IMR-90 (cell line): ENCODE data around the gene LARP1. TPM values are rescaled to one million over a fixed set of nuclear protein-coding genes. Genes with fewer than 3 reads are reported as not detected.

Experiments
- ATAC-seq: fragments of 200-7000 bp; cut with Tn5 transposase; 2 replicates; pipeline ENCODE4 v1.9.1; 2020; ENCODE audit warnings: low read depth, mild to moderate bottlenecking, moderate library complexity
- BruUV-seq: library from RNA; stranded (reverse); fragments of 400-500 nt; replicated peaks from 2 replicates; lab custom pipeline; 2021; lab: Mats Ljungman, UMichigan
- CTCF ChIA-PET: fragments of 300-600 bp; formaldehyde crosslinking; extraction: SDS; loops from one replicate; lab custom pipeline; 2021; ENCODE audit warnings: antibody characterized with exemption; lab: Yijun Ruan, JAX
- POLR2A ChIA-PET: fragments of 300-600 bp; sonication (Branson Sonifier 250); formaldehyde crosslinking; loops from one replicate; lab custom pipeline; 2022; ENCODE audit warnings: antibody characterized with exemption; ENCODE audit not compliant: unreplicated experiment; lab: Charles Lee
- DNase-seq: peaks from one replicate; pipeline ENCODE4 v3.0.0; 2013
- H2AFZ ChIP-seq: replicated peaks from 2 replicates; pipeline ENCODE3; 2013; ENCODE audit warnings: low read length, mild to moderate bottlenecking; ENCODE audit not compliant: poor library complexity
- H2AK5ac ChIP-seq: 2 replicates; pipeline ENCODE4 v1.6.1; 2013; ENCODE audit warnings: low read depth, low read length, inconsistent platforms
- H2AK9ac ChIP-seq: replicated peaks from 2 replicates; pipeline ENCODE3; 2013; ENCODE audit warnings: mild to moderate bottlenecking, low read depth, low read length, moderate library complexity; ENCODE audit not compliant: poor library complexity
- H2BK120ac ChIP-seq: 2 replicates; pipeline ENCODE4 v1.6.1; 2013; ENCODE audit warnings: low read depth, low read length, inconsistent platforms
- H2BK15ac ChIP-seq: 3 replicates; pipeline ENCODE4 v1.6.1; 2013; ENCODE audit warnings: low read depth, low read length, inconsistent platforms
- H2BK20ac ChIP-seq: 2 replicates; pipeline ENCODE4 v1.6.1; 2013; ENCODE audit warnings: low read depth, mild to moderate bottlenecking, inconsistent platforms, low read length, moderate library complexity
- H2BK5ac ChIP-seq: 2 replicates; pipeline ENCODE4 v1.6.1; 2013; ENCODE audit warnings: mild to moderate bottlenecking, low read depth, low read length, inconsistent platforms; ENCODE audit not compliant: poor library complexity, severe bottlenecking
- H3K14ac ChIP-seq: replicated peaks from 2 replicates; pipeline ENCODE4 v1.6.1; 2013; ENCODE audit warnings: low read depth, low read length, inconsistent platforms
- H3K18ac ChIP-seq: 2 replicates; pipeline ENCODE4 v1.6.1; 2013; ENCODE audit warnings: low read depth, low read length, control low read depth
- H3K23ac ChIP-seq: 2 replicates; pipeline ENCODE4 v1.6.1; 2013; ENCODE audit warnings: low read depth, low read length, inconsistent platforms
- H3K27ac ChIP-seq: 2 replicates; pipeline ENCODE4 v1.5.1; 2013; ENCODE audit warnings: mild to moderate bottlenecking, control low read depth, low read length; ENCODE audit not compliant: insufficient read depth
- H3K27me3 ChIP-seq: 2 replicates; pipeline ENCODE4 v1.6.1; 2013; ENCODE audit warnings: low read length; ENCODE audit not compliant: control insufficient read depth, insufficient read depth
- H3K36me3 ChIP-seq: 2 replicates; pipeline ENCODE4 v1.6.1; 2013; ENCODE audit warnings: low read length, mixed read lengths; ENCODE audit not compliant: control insufficient read depth, insufficient read depth
- H3K4ac ChIP-seq: 2 replicates; pipeline ENCODE4 v1.6.1; 2013; ENCODE audit warnings: low read depth, low read length, inconsistent platforms
- H3K4me1 ChIP-seq: 2 replicates; pipeline ENCODE4 v1.6.1; 2013; ENCODE audit warnings: low read length, mixed read lengths; ENCODE audit not compliant: control insufficient read depth, insufficient read depth
- H3K4me2 ChIP-seq: 2 replicates; pipeline ENCODE4 v1.6.1; 2013; ENCODE audit warnings: low read depth, mild to moderate bottlenecking, control low read depth, low read length, moderate library complexity
- H3K4me3 ChIP-seq: 2 replicates; pipeline ENCODE4 v1.5.1; 2013; ENCODE audit warnings: low read depth, mild to moderate bottlenecking, control low read depth, low read length, moderate library complexity; ENCODE audit not compliant: insufficient read depth
- H3K56ac ChIP-seq: 2 replicates; pipeline ENCODE4 v1.6.1; 2013; ENCODE audit warnings: low read length, inconsistent platforms; ENCODE audit not compliant: insufficient read depth; ENCODE audit errors: extremely low read depth
- H3K79me1 ChIP-seq, 2 experiments: 2 replicates each; pipeline ENCODE4 v1.6.1; 2013; ENCODE audit warnings: low read length in 2 of 2, inconsistent platforms in 1 of 2, low read depth in 1 of 2
- H3K9ac ChIP-seq: 2 replicates; pipeline ENCODE4 v1.6.1; 2013; ENCODE audit warnings: low read depth, low read length, control low read depth
- H3K9me1 ChIP-seq: 2 replicates; pipeline ENCODE4 v1.6.1; 2013; ENCODE audit warnings: low read length, inconsistent platforms; ENCODE audit not compliant: insufficient read depth
- H3K9me3 ChIP-seq: 2 replicates; pipeline ENCODE4 v1.6.1; 2013; ENCODE audit warnings: low read length; ENCODE audit not compliant: control insufficient read depth, insufficient read depth
- H4K20me1 ChIP-seq: 2 replicates; pipeline ENCODE4 v1.6.1; 2013; ENCODE audit warnings: low read length, inconsistent platforms; ENCODE audit not compliant: insufficient read depth
- H4K5ac ChIP-seq: 2 replicates; pipeline ENCODE4 v1.6.1; 2013; ENCODE audit warnings: mild to moderate bottlenecking, low read depth, low read length, control low read depth
- H4K8ac ChIP-seq, 2 experiments: 2 replicates each; pipeline ENCODE4 v1.6.1; 2013; ENCODE audit warnings: low read depth in 2 of 2, low read length in 2 of 2, control low read depth in 1 of 2, inconsistent platforms in 1 of 2
- H4K91ac ChIP-seq: 2 replicates; pipeline ENCODE4 v1.6.1; 2013; ENCODE audit warnings: low read depth, low read length, inconsistent platforms; ENCODE audit not compliant: insufficient read depth
- BHLHE40 ChIP-seq: fragments of 150-350 bp; IDR thresholded peaks from 2 replicates; pipeline ENCODE4 v1.6.1; 2016; ENCODE audit warnings: mild to moderate bottlenecking, low read depth, low read length
- CHD1 ChIP-seq: IDR thresholded peaks from 2 replicates; pipeline ENCODE4 v1.6.1; 2012; ENCODE audit warnings: low read depth, low read length, improper control_type of control experiment
- FOS ChIP-seq: fragments of 150-350 bp; IDR thresholded peaks from 2 replicates; pipeline ENCODE4 v1.6.1; 2016; ENCODE audit warnings: low read depth, low read length
- MAZ ChIP-seq: IDR thresholded peaks from 2 replicates; pipeline ENCODE4 v1.6.1; 2012; ENCODE audit warnings: low read depth, mild to moderate bottlenecking, low read length, improper control_type of control experiment, moderate library complexity, borderline replicate concordance
- MXI1 ChIP-seq: IDR thresholded peaks from 2 replicates; pipeline ENCODE4 v1.6.1; 2012; ENCODE audit warnings: low read depth, mild to moderate bottlenecking, low read length, moderate library complexity, borderline replicate concordance
- POLR2A ChIP-seq: IDR thresholded peaks from 2 replicates; pipeline ENCODE4 v1.6.1; 2012; ENCODE audit warnings: mild to moderate bottlenecking, low read depth, low read length
- RCOR1 ChIP-seq: IDR thresholded peaks from 2 replicates; pipeline ENCODE4 v1.6.1; 2012; ENCODE audit warnings: mild to moderate bottlenecking, low read length, improper control_type of control experiment; ENCODE audit not compliant: insufficient replicate concordance
- SMC3 ChIP-seq: fragments of 150-350 bp; IDR thresholded peaks from 2 replicates; pipeline ENCODE4 v1.6.1; 2016; ENCODE audit warnings: low read depth, mild to moderate bottlenecking, antibody characterized with exemption, low read length, moderate library complexity
- WGBS, 2 experiments: methylation state at CpG; one replicate each; pipeline versions ENCODE4 v1.1.5 to v1.1.7; 2013; ENCODE audit warnings: missing lambda C conversion rate in 2 of 2; ENCODE audit not compliant: insufficient read length in 1 of 2; ENCODE audit errors: extremely low coverage in 2 of 2; 5-methylcytosine and 5-hydroxymethylcytosine counted together
- dilution Hi-C: fragments of 300-500 bp; cut with HindIII; formaldehyde crosslinking; loops from one replicate; pipeline ENCODE4 v1.14.3; 2018; ENCODE audit warnings: low sequenced_read_pairs; ENCODE audit not compliant: unreplicated experiment
- in situ Hi-C: fragments of 300-500 bp; cut with MboI; formaldehyde crosslinking; loops from 3 replicates; pipeline ENCODE4 v1.14.3; 2019; ENCODE audit warnings: low sequenced_read_pairs, inconsistent platforms, mixed read lengths
- intact Hi-C: fragments of 100-400 bp; cut with micrococcal nuclease; formaldehyde crosslinking; loops from 2 replicates; pipeline ENCODE4 v1.10.0; 2022
- polyA plus RNA-seq, 3 experiments: library from polyadenylated mRNA; depleted of rRNA; stranded (reverse); fragments of >200 nt; gene quantifications; 2 replicates each; pipeline ENCODE4 v1.2.3, GENCODE V29; 2012; ENCODE audit warnings: low replicate concordance in 1 of 3
- total RNA-seq: library from RNA; depleted of rRNA; stranded (reverse); fragments of >200 nt; gene quantifications from 2 replicates; pipeline ENCODE4 v1.2.3, GENCODE V29; 2012

LARP1 gene
- total and polyA plus RNA-seq, 2 of the 4 experiments (the other 2 are of a cell fraction) = 47.3 to 77.4 TPM

DNA sequence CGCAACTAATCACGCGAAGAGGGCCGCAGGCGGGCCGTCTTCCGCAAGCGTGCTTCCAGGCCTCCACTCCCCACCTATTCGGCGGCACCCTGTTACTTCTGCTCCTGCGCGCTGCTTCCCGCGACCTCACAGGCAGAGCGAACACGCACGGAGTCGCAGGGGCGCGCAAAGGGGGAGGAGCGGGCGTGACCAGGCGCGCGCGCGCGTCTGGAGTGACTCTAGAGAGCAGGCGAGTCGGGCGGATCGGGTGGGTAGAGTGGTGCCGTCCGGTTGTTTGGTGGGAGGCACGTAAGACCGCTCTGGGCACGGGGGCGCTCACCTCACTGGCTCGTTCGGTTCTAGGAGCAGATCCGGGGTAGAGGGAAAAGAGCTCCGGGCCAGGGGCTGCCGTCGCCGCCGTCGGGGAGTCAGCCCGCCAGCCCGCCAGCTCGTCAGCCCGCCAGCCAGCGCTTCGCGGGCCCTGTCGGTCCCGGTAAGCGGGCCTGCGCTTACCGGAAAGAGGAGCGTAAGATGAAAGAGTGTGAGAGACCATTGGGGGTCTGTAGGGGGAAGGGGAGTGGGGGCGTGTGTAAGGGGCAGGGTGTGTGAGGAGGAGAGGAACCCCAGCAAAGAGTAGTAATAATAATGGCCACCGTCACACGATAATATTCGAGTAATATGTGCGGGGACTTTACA, 103.3 kb downstream of the LARP1 start, which contains the start of gene CNOT8:
CNOT8 (plus strand) TSS at position 331 of the 675 bp plus-strand sequence. CDS start 4,652 bp downstream, outside the sequence.
- Histone ChIP-seq H3K9me3 (no peaks in the 10 kb centered on the region), H3K56ac (peak within 1 kb of the TSS; percentile 99), H3K9me1 (no peaks in the 10 kb centered on the region), H2AK9ac (peak within 1 kb of the TSS; percentile 98), H2BK20ac (peak within 1 kb of the TSS; percentile 96), H3K18ac (peak within 1 kb of the TSS; percentile 90), H3K27me3 (no peaks in the 10 kb centered on the region), H4K5ac (peak within 1 kb of the TSS; percentile 91), H3K4me1 (peaks cover 1% of the 10 kb centered on the region; the same call in 1 of the 2 replicates), H3K23ac (peak within 1 kb of the TSS; percentile 100), H3K4ac (peak within 1 kb of the TSS; percentile 99), H4K91ac (peak within 1 kb of the TSS; percentile 100), H2AFZ (peak within 1 kb of the TSS; percentile 100), H3K4me3 (peak within 1 kb of the TSS; percentile 61), H3K36me3 (peaks cover 3% of the 10 kb centered on the region), H2BK120ac (peak within 1 kb of the TSS; percentile 99), H2BK5ac (peak within 1 kb of the TSS; percentile 97), H3K9ac (peak within 1 kb of the TSS; percentile 94), H4K8ac (peak within 1 kb of the TSS; percentile 82 to 100), H4K20me1 (peaks cover 10% of the 10 kb centered on the region), H2AK5ac (peak within 1 kb of the TSS; percentile 90; the same call in 1 of the 2 replicates), H3K27ac (peak within 1 kb of the TSS; percentile 94), H3K79me1 (peaks cover 4 to 27% of the 10 kb centered on the region in 2 experiments), H2BK15ac (peak within 1 kb of the TSS; percentile 100; the same call in 2 of the 3 replicates), H3K4me2 (peak within 1 kb of the TSS; percentile 98), H3K14ac (peak within 1 kb of the TSS; percentile 100)
- DNase-seq (peak; percentile 98), ATAC-seq (peak; percentile 82)
- intact Hi-C loops = loop anchor here (5.0 kb wide), 2 partner anchors 79 to 666 kb away; partner anchors contain the start of genes GALNT10 and GEMIN5
- dilution Hi-C loops = no loop called here
- ChIA-PET CTCF (no interaction called here), POLR2A (interaction anchor here (0.6 kb wide), 1 partner anchor 175 kb away, joined by 7 read pairs; no protein-coding TSS in a partner anchor)
- no peak for TF ChIP-seq FOS
- TF ChIP-seq CHD1 = 0 out of 2 replicates have a peak, but pooled peaks have one; percentile 33
- TF ChIP-seq SMC3 = no peak
- peak; percentile 60; the same call in 1 of the 2 replicates for TF ChIP-seq MAZ
- peak; percentile 77; the same call in 1 of the 2 replicates for TF ChIP-seq MXI1
- peak; percentile 69 for TF ChIP-seq BHLHE40
- no peak for TF ChIP-seq RCOR1
- peak; percentile 66 for TF ChIP-seq POLR2A
- in situ Hi-C loops = no loop called here
- WGBS, 2 experiments = 0% methylated on average over 17 of the region's 65 CpGs; no CpG with 5 or more reads in 1 of the 2 experiments
- no TSS peak for BruUV-seq
